MM.1S (cell line): ENCODE data around the gene CFAP141.

Experiments used
- EZH2phosphoT487 ChIP-seq: fragments of 300-600 bp; sonication (generic); IDR thresholded peaks from 2 replicates; pipeline ENCODE4 v1.6.1; 2018; ENCODE audit warnings: antibody characterized with exemption, low read length
- TF ChIP-seq, protein P1 (sequence below): fragments of 300-600 bp; sonication (generic); IDR thresholded peaks from 2 replicates; pipeline ENCODE4 v1.5.1; 2016; ENCODE audit warnings: antibody characterized with exemption, low read length, mixed read lengths

DNA sequence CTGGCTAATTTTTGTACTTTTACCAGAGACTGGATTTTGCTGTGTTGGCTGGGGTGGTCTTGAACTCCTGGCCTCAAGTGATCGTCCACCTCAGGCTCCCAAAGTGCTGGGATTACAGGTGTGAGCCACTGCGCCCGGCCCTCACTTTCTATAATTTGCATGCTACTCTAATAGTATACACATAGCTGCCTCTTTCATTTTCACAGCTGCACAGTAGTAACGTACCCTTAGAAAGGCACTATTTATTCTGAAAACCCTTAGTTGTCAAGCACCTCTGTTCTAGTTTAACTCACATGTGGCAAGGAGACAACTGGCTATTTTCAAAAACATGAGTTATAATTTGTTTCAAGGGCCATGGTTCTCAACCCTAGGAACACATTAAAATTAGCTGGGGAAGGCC is 31.5 kb downstream of the CFAP141 start:
- TF ChIP-seq, protein P1, sequence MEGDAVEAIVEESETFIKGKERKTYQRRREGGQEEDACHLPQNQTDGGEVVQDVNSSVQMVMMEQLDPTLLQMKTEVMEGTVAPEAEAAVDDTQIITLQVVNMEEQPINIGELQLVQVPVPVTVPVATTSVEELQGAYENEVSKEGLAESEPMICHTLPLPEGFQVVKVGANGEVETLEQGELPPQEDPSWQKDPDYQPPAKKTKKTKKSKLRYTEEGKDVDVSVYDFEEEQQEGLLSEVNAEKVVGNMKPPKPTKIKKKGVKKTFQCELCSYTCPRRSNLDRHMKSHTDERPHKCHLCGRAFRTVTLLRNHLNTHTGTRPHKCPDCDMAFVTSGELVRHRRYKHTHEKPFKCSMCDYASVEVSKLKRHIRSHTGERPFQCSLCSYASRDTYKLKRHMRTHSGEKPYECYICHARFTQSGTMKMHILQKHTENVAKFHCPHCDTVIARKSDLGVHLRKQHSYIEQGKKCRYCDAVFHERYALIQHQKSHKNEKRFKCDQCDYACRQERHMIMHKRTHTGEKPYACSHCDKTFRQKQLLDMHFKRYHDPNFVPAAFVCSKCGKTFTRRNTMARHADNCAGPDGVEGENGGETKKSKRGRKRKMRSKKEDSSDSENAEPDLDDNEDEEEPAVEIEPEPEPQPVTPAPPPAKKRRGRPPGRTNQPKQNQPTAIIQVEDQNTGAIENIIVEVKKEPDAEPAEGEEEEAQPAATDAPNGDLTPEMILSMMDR: no peak
- TF ChIP-seq EZH2phosphoT487: no peak
